A673 (cell line): ENCODE data around the gene TTN.

ENCODE experiments used
- CTCF ChIP-seq: fragments of 300-800, 200-600 bp; sonication (generic); conservative IDR thresholded peaks from 2 replicates; pipeline ENCODE4 v1.5.1; 2017; ENCODE audit warnings: low read depth, mild to moderate bottlenecking, antibody characterized with exemption, low read length, moderate library complexity, mixed read lengths
- EZH2 ChIP-seq: fragments of 200-600 bp; sonication (generic); IDR thresholded peaks from 2 replicates; pipeline ENCODE4 v1.6.1; 2017; ENCODE audit warnings: borderline replicate concordance, low read depth, mild to moderate bottlenecking, mixed read lengths, antibody characterized with exemption, low read length; ENCODE audit not compliant: poor library complexity, severe bottlenecking

DNA sequence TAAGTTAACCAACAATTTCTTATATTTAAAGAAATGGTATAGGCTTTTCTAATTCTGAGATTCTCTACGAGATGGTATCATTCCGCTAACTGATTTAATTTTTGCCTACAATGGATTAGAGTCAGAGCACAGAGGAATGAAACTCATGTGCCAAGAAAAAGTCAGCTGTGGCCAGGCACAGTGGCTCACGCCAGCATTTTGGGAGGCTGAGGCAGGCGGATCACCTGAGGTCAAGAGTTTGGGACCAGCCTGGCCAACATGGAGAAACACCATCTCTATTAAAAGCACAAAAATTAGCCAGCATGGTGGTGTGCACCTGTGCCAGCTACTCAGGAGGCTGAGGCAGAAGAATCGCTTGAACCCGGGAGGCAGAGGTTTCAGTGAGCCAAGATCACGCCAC is 17.0 kb upstream of the TTN start:
- TF ChIP-seq CTCF (no peak), EZH2 (no peak)
